ENCODE measurements around the gene S100Z. TPM values are rescaled to one million over a fixed set of nuclear protein-coding genes. Genes with fewer than 3 reads are reported as not detected.

Gene S100Z
- total and polyA plus RNA-seq, 10 of the 15 experiments (the other 5 are each of a cell fraction or from before 2014, with no cell fraction given) = 0.12 to 0.51 (median 0.30) TPM; not detected in 2

- ChIA-PET CTCF (interaction anchor here (0.6 to 1.2 kb wide), 3 partner anchors 10 to 85 kb away, joined by 3 to 4 read pairs (median 3); no protein-coding TSS in a partner anchor), POLR2A (no interaction called here), RAD21 (ENCODE audit: unreplicated experiment) (no interaction called here), SMC1A (ENCODE audit: uncharacterized antibody, unreplicated experiment) (no interaction called here)
- Histone ChIP-seq H3K79me2 (ENCODE audit: control insufficient read depth, insufficient read depth, low read length) (no peaks in the 10 kb centered on the region), H2AFZ (ENCODE audit: control insufficient read depth, low read depth, low read length) (no peak within 1 kb of the TSS), H3K36me3 (ENCODE audit: control insufficient read depth in 2 of 2, insufficient read depth in 2 of 2, low read length in 1 of 2) (no peaks in the 10 kb centered on the region), H3K4me1 (ENCODE audit: control insufficient read depth, insufficient read depth, low read length) (no peaks in the 10 kb centered on the region), H3K9ac (ENCODE audit: control insufficient read depth, insufficient read depth, low read length) (no peak within 1 kb of the TSS), H3K9me3 (replicated peaks; ENCODE audit: control insufficient read depth, insufficient read depth, low read length) (no peaks in the 10 kb centered on the region), H4K20me1 (ENCODE audit: control insufficient read depth, insufficient read depth) (no peaks in the 10 kb centered on the region), H3K27me3 (replicated peaks in 1 of 2; ENCODE audit: control insufficient read depth in 2 of 2, insufficient read depth in 2 of 2, low read length in 1 of 2) (peaks cover 8 to 12% of the 10 kb centered on the region in 2 experiments), H3K4me3 (no peak within 1 kb of the TSS), H3K4me2 (ENCODE audit: control insufficient read depth, insufficient read depth) (no peak within 1 kb of the TSS), H3K27ac (ENCODE audit: control insufficient read depth, insufficient read depth) (no peak within 1 kb of the TSS)
- 32% methylated on average over 23 of the region's 23 CpGs for WGBS (ENCODE audit: insufficient coverage, insufficient replicate concordance, low lambda C conversion rate, missing lambda C conversion rate)
- no TSS peak for BruUV-seq (replicated peaks)
- in situ Hi-C loops (cut with MboI) = no loop called here
- DNase-seq (ENCODE audit: low read depth, low spot score) = no peak
- FAIRE-seq = no peak
- intact Hi-C loops (cut with micrococcal nuclease; ENCODE audit: unreplicated experiment) = no loop called here
- no peak for ATAC-seq
- TF ChIP-seq SKIL (IDR thresholded peaks at IDR 0.05; ENCODE audit: low read depth, poor library complexity, severe bottlenecking) (no peak), NFIC (IDR thresholded peaks at IDR 0.05; ENCODE audit: low read depth, low read length) (no peak), EP300 (IDR thresholded peaks at IDR 0.05; ENCODE audit: borderline replicate concordance in 1 of 2, control insufficient read depth in 1 of 2, low read depth in 2 of 2, low read length in 2 of 2) (no peak), ZBED1 (IDR thresholded peaks at IDR 0.05; ENCODE audit: borderline replicate concordance) (no peak), CUX1 (IDR thresholded peaks at IDR 0.05; ENCODE audit: insufficient replicate concordance, low read depth, low read length) (no peak), SMARCA5 (IDR thresholded peaks at IDR 0.05) (no peak), CBFB (IDR thresholded peaks at IDR 0.05; ENCODE audit: low read depth) (no peak), HDAC6 (IDR thresholded peaks at IDR 0.05; ENCODE audit: unreplicated experiment) (no peak), KAT2A (conservative IDR thresholded peaks at IDR 0.05; ENCODE audit: control insufficient read depth, low read depth, low read length) (no peak), NR2F1 (conservative IDR thresholded peaks at IDR 0.05) (no peak), ZNF207 (IDR thresholded peaks at IDR 0.05; ENCODE audit: borderline replicate concordance) (no peak), JUNB (IDR thresholded peaks at IDR 0.05) (no peak), IKZF2 (IDR thresholded peaks at IDR 0.05) (no peak)
Measured at GRCh38 chr5:76952795-76953536, 103.2 kb downstream of the S100Z start, which contains the start of gene CRHBP. CRHBP (plus strand) TSS chr5:76953045; CDS start chr5:76953135, 90 bp downstream.
